Stimulated activated CD8-positive, alpha-beta memory T cell treated with anti-CD3 and anti-CD28 coated beads, Interleukin-12 subunit alpha, Interleukin-12 subunit beta, amount 100 ng/mL, for 24 hours (primary cell): ENCODE measurements around the gene SFPQ.
"Not testable (repeated sequence)": the region's sequence is repeated elsewhere in the genome, so short reads cannot be mapped to it uniquely, and the experiment has no call there.

ENCODE experiments used
- DNase-seq: peaks from one replicate; pipeline ENCODE4 v3.0.0-alpha.2; 2020; ENCODE audit errors: extremely low read depth

Gene SFPQ

DNA sequence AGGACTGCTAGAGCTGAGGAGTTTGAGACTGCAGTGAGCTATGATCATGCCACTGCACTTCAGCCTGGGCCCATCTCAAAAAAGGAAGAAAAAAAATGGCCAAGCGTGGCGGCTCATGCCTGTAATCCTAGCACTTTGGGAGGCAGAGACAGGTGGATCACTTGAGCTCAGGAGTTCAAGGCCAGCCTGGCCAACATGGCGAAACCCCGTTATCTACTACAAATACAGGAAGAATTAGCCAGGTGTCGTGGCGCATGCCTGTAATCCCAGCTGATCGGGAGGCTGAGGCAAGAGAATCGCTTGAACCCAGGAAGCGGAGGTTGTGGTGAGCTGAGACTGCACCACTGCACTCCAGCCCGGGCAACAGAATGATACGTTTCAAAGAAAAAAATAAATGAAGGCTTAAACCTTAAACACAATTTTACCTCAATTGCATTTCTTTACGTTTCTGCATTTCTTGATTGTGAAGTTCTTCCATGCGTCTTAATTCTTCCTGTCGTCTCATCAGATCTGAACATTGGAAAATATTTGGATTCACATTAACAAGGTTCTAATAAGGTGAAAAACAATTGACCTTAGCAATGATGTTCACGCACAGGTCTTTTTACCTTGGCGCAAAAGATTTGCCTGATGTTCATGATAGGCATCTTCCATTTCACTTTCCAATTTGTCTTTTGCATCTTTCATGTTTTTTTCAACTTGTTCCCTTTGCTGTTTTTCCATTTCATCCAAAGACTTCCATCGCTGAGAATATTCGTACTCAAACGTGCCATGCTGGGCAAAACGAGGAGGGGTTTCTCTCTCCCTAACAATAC lies 4.2 kb downstream of the SFPQ start:
- DNase-seq, result no peak

DNA sequence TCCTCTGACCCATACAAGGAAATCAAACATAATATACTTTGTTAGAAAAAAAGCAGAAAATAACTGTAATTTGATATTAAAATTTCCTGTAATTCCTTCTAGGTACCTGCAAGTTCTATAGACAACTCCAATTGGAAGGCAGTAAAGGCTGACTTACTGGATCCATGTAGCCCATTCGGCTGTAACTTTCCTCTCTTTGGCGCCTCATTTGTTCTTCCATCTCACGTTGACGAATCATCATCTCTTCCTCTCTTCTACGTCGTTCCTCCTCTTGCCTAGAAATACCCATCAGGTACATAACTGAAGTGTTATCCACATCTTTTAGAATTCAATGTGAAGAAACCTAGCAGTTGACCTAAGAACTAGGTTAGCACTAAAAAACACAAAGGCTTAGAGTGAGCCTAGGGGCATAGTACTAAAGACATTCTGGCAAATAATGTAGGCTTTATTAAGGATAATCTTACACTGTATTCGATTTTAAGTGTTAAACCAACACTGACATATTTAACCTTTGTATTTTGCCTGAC lies 5.1 kb downstream of the SFPQ start:
- no peak for DNase-seq

- no peak for DNase-seq
These were observed 6.7 kb downstream of the SFPQ start for GRCh38 chr1:35186239-35186638.

- DNase-seq, result no peak
These were observed 7.7 kb downstream of the SFPQ start for GRCh38 chr1:35185200-35185599.

- no peak for DNase-seq
These were observed 8.3 kb downstream of the SFPQ start for GRCh38 chr1:35184495-35185199.

DNA sequence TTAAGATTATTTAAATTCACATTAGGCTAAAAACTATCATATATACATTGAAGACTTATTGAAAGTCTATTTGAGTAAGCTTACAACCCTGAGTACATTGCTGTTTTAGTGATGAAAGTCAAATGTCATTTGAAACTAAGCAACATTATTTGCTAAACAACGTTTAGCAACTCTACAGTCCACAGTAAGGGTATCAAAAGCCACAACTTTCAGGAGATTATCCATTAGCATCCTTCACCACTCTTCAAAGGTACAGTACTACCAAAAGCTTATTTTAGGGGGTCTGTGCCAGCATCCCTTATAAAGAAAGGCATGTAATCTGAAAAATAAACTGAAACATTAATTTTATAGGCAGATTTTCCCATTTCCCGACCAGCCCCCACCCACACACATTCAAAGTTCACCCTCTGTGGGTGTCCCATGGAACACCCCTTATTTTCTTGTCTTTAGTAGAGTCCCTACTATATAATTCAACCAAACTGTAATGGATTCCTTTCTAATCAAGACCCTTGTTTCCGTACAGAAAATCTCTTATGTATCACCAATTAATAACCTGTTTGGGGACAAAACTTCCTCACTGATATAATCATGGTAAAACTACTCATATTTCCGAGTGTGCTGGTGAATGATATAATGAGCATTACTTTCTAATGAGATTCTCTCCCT lies 11.0 kb downstream of the SFPQ start:
- no peak for DNase-seq

GRCh38 chr1:35180776-35181374 lies 12.1 kb downstream of the SFPQ start:
- DNase-seq, result no peak

GRCh38 chr1:35179908-35180307 lies 13.0 kb downstream of the SFPQ start:
- DNase-seq, result no peak

DNA sequence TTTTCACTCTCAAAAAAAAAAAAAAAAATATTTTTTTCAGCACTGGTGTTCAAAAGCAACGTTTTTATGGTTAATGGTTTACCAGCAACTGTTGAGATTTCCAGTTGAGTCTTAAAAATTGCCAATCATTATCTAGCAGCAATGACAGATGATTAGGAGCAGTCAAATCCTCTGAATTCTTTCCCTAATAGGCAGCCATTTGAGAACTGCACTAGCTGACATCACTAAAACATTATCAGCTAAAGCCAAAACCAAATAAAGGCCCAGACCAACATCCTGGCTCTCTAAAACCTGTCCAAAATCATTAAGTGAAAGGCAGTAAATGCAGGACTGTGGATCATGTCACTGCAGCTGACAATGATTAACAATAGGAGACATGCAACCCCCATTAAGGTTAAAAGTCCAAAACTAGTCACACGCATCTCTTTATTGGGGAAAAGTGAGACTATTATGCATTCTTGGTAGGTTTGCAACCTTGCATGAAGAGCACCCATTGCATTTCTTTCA lies 14.0 kb downstream of the SFPQ start:
- DNase-seq, result no peak

DNA sequence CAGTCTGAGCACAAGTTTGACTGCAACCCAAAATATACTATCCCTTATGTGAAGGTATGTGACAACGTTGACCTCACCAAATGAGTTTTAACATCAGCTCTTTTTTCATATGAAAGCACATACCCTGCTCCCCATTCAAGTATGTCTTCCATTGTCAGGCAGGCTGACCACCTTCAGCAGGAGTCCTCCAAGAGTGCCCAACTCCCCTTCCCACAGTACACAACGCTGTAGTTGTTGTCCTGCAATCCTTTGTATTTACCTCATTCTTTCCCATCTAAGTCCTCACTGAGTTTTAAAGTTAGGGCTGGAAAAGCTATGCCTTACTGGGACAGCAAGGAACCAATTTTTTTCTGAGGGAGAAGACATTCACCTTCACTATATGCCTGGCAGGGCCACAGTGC lies 14.7 kb downstream of the SFPQ start:
- DNase-seq, result no peak

GRCh38 chr1:35177237-35177786 lies 15.6 kb downstream of the SFPQ start:
- DNase-seq, result no peak

GRCh38 chr1:35175602-35176001 lies 17.3 kb downstream of the SFPQ start:
- no peak for DNase-seq

- DNase-seq, result no peak
These were observed 17.8 kb downstream of the SFPQ start for GRCh38 chr1:35175098-35175576.

DNA sequence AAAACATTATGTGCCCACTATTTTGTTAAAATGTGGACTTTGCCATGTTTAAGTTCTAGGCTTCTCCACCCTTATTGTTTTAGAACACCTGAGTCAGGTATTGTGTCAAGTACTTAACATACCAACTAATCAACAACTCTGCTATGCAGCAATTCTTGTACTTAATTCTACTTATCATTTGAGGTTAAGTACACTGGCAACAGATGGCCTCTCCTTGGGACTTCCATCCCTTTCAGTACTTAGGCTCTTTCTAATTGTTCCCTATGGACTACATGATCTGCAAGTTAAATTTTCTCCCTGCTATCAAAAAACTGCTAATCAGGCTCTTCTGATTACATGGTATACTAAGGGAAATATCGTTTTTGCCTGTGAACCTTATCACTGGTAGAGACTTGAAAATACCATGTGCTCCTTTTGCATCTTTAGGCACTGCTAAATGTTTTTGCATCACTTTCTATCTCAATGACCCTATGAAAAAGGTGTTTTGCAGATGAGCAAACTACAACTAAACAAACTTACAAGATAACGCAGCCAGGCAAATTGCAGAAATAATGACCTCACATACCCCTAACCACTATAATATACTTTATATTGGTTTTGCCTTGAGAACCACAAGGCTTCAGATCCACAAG lies 18.9 kb downstream of the SFPQ start:
- DNase-seq, result no peak

DNA sequence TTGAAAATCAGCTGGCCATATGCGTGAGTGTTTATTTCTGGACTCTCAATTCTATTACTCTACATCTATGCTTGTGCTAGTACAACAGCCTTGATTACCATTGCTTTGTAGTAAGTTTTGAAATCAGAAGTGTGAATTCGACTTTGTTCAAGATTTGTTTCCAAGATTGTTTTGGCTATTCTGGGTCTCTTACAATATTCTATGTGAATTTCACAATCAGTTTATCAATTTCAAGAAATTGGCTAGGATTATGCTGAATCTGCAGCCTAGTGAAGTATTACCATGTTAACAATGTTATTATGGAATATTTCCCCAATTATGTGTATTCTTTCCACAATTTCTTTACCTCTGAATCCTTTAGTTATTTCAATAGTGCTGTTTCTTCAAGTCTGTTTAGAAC lies 19.5 kb downstream of the SFPQ start:
- no peak for DNase-seq

DNA sequence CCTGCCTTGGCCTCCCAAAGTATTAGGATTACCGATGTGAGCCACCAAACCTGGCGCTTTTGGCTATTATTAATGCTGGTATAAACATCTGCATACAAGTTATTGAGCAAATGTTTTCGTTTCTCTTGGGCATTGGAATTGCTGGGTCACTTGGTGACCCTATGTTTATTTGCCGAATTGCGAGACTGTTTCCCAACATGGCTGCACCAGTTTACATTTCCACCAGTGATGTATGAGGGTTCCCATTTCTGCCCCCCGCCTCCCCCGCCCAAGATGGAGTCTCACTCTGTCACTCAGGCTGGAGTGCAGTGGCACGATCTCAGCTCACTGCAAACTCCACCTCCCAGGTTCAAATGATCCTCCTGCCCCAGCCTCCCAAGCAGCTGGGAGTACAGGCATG lies 20.9 kb downstream of the SFPQ start:
- no peak for DNase-seq

GRCh38 chr1:35171579-35171978 lies 21.4 kb downstream of the SFPQ start:
- DNase-seq, result no peak

- DNase-seq, result no peak
These were observed 28.1 kb downstream of the SFPQ start for GRCh38 chr1:35164893-35165292.

GRCh38 chr1:35151220-35151619 lies 41.7 kb downstream of the SFPQ start:
- DNase-seq, result no peak

DNA sequence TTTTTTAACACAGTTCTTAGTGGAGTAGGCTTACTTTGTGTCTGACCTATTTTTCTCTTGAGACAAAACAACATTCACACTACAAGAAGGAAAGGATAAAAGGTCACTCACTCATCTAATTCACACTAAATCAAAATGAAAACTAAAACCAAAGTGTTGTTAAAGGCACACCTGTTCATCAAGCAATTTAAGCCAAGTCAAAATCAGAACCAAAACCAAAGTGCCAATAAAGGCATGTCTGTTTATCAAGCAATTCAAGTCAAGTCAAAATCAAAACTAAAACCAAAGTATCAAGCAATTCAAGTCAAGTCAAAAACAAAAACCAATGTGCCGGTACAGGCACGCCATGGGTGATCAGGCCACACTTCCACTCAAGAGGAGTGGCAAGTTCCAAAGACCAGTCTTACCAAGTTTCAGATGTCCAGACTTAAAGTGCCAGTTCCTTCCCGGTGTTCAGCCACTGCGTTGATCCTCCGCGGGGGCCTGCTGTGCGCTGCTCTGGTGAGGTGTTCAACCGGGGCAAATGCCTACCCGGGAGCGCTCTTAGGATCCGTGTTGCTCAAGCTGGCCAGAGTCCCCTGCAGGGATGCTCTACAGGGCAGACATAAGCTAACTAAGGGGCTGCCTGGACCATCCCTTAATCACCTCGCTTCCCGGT lies 46.9 kb downstream of the SFPQ start:
- not testable (repeated sequence) for DNase-seq
